Measurements from ENCODE around the gene OST4.

Gene OST4

DNA sequence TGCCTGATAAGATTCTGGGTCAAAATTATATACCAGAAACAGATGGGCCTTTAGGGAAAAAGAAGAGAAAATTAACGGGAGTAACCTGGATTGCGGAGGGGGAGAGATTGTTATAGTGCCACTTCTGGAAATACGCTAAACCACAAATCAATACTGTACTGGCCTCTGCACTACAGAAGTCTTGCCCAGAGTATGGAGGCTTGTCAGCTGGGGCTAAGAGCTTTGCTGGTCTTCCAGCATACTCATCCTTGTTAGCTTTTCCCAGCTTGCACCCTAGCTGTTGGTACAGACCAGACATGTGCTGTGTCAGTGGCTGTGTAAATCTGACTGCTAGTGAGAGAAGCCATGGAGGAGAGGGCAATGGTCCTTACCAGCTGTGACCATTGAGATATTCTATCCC lies 11.1 kb downstream of the OST4 start:
- Histone ChIP-seq H3K23ac (ENCODE audit: low read depth, low read length, poor library complexity) (no peak overlapping the region), H2BK12ac (ENCODE audit: low read length) (no peak overlapping the region), H3K4me3 (ENCODE audit: low read length in 2 of 2) (no peak overlapping the region), H3K18ac (ENCODE audit: low read length) (no peak overlapping the region), H3K27ac (replicated peaks; ENCODE audit: low read length) (no peak overlapping the region), H2AK5ac (ENCODE audit: low read depth, low read length) (no peak overlapping the region), H2BK15ac (ENCODE audit: low read length) (no peak overlapping the region), H4K8ac (ENCODE audit: low read depth, low read length) (no peak overlapping the region), H3K4ac (ENCODE audit: low read length) (no peak overlapping the region), H3K27me3 (ENCODE audit: control insufficient read depth in 3 of 3, insufficient read depth in 3 of 3, low read depth in 1 of 3, low read length in 3 of 3) (no peaks in the 10 kb centered on the region), H2AFZ (ENCODE audit: low read length) (no peak overlapping the region), H3K4me2 (ENCODE audit: insufficient read depth, low read length, poor library complexity, severe bottlenecking) (no peak overlapping the region), H2BK120ac (ENCODE audit: low read depth, low read length) (no peak overlapping the region), H3K4me1 (ENCODE audit: control insufficient read depth in 2 of 2, insufficient read depth in 1 of 2, low read depth in 1 of 2, low read length in 2 of 2) (no peaks in the 10 kb centered on the region), H3K14ac (ENCODE audit: low read length) (no peak overlapping the region), H3K36me3 (replicated peaks in 1 of 2; ENCODE audit: control insufficient read depth in 2 of 2, insufficient read depth in 2 of 2, low read length in 2 of 2) (peaks cover 40 to 86% of the 10 kb centered on the region in 2 donors), H4K91ac (ENCODE audit: low read depth, low read length, poor library complexity) (peak overlapping the region; percentile 76), H2BK5ac (ENCODE audit: low read length) (no peak overlapping the region), H3K79me1 (ENCODE audit: low read depth, low read length) (no peaks in the 10 kb centered on the region), H3K9ac (ENCODE audit: low read depth, low read length, poor library complexity) (no peak overlapping the region), H3K9me3 (replicated peaks in 1 of 2; ENCODE audit: control insufficient read depth in 2 of 2, insufficient read depth in 1 of 2, low read depth in 1 of 2, low read length in 2 of 2) (peaks cover 0 to 2% of the 10 kb centered on the region in 2 donors)
- WGBS, 2 donors (ENCODE audit: extremely low coverage in 2 of 2, insufficient read length in 2 of 2, insufficient replicate concordance in 1 of 2): no CpG with 5 or more reads among the region's 3 CpGs
- DNase-seq (ENCODE audit: low spot score): no peak

DNA sequence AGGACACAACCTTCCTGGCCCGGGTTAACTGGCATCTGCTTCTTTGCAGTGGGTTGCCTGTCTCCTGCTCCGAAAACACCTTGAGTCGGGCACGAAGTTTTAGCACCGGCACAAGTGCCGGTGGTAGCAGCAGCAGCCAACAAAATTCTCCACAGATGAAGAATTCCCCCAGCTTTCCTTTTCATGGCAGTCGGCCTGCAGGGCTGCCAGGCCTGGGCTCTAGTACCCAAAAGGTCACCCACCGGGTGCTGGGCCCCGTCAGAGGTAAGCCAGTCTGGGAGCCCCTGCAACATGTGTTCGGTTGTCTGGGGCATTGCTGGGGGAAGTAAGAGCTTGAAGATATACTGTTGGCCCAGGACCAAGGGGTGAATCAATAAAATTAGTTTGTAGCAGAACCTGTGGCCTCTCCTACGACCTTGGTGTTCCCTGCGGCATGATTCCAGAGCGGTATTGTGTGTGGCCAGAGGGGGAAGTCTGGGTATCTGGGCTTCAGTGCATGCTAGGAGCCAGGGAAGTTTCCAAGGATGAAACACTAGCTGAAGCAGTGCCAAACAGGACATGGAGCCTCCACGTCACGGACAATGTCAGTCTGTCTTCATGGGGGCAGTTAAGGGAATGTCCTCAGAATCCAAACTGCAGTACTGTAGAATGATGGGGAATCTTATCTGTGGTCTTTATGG lies 12.2 kb downstream of the OST4 start:
- no peak overlapping the region for H2AFZ ChIP-seq (ENCODE audit: low read length)
- no peak overlapping the region for H4K91ac ChIP-seq (ENCODE audit: low read depth, low read length, poor library complexity)
- no peak overlapping the region for H2BK12ac ChIP-seq (ENCODE audit: low read length)
- H2BK120ac ChIP-seq (ENCODE audit: low read depth, low read length): no peak overlapping the region
- H3K27ac ChIP-seq (replicated peaks; ENCODE audit: low read length): no peak overlapping the region
- H3K36me3 ChIP-seq (replicated peaks in 1 of 2; ENCODE audit: control insufficient read depth in 2 of 2, insufficient read depth in 2 of 2, low read length in 2 of 2): peaks cover 46 to 89% of the 10 kb centered on the region in 2 donors
- peaks cover 0 to 2% of the 10 kb centered on the region in 2 donors for H3K9me3 ChIP-seq (replicated peaks in 1 of 2; ENCODE audit: control insufficient read depth in 2 of 2, insufficient read depth in 1 of 2, low read depth in 1 of 2, low read length in 2 of 2)
- H3K23ac ChIP-seq (ENCODE audit: low read depth, low read length, poor library complexity): no peak overlapping the region
- no peak overlapping the region for H3K9ac ChIP-seq (ENCODE audit: low read depth, low read length, poor library complexity)
- no peaks in the 10 kb centered on the region for H3K4me1 ChIP-seq (ENCODE audit: control insufficient read depth in 2 of 2, insufficient read depth in 1 of 2, low read depth in 1 of 2, low read length in 2 of 2)
- no peak overlapping the region for H2BK15ac ChIP-seq (ENCODE audit: low read length)
- H3K27me3 ChIP-seq (ENCODE audit: control insufficient read depth in 3 of 3, insufficient read depth in 3 of 3, low read depth in 1 of 3, low read length in 3 of 3): no peaks in the 10 kb centered on the region
- WGBS, 2 donors (ENCODE audit: extremely low coverage in 2 of 2, insufficient read length in 2 of 2, insufficient replicate concordance in 1 of 2): no CpG with 5 or more reads among the region's 15 CpGs
- H3K18ac ChIP-seq (ENCODE audit: low read length): no peak overlapping the region
- no peak overlapping the region for H3K14ac ChIP-seq (ENCODE audit: low read length)
- no peak overlapping the region for H3K4me3 ChIP-seq (ENCODE audit: low read length in 2 of 2)
- H2AK5ac ChIP-seq (ENCODE audit: low read depth, low read length): no peak overlapping the region
- H3K4ac ChIP-seq (ENCODE audit: low read length): no peak overlapping the region
- H2BK5ac ChIP-seq (ENCODE audit: low read length): no peak overlapping the region
- no peaks in the 10 kb centered on the region for H3K79me1 ChIP-seq (ENCODE audit: low read depth, low read length)
- H3K4me2 ChIP-seq (ENCODE audit: insufficient read depth, low read length, poor library complexity, severe bottlenecking): no peak overlapping the region
- no peak overlapping the region for H4K8ac ChIP-seq (ENCODE audit: low read depth, low read length)
- DNase-seq (ENCODE audit: low spot score): no peak

DNA sequence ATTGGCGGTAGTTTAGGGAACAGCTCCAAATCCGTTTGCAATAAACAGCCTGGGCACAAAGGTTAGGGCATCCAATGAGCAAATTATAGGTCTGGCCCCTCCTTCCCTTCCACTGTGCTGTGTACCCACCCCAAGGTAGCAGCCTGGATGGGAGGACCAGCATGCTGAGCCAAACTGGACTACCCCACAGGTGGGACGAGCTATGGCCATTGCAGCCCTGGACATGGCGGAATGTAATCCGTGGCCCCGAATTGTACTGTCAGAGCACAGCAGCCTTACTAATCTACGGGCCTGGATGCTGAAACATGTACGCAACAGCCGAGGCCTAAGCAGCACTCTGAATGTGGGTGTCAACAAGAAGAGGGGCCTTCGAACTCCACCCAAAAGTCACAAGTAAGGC lies 13.2 kb downstream of the OST4 start:
- H3K79me1 ChIP-seq (ENCODE audit: low read depth, low read length): peaks cover 2% of the 10 kb centered on the region
- no peak overlapping the region for H3K4ac ChIP-seq (ENCODE audit: low read length)
- no peak overlapping the region for H2AK5ac ChIP-seq (ENCODE audit: low read depth, low read length)
- no peak overlapping the region for H3K14ac ChIP-seq (ENCODE audit: low read length)
- H3K4me3 ChIP-seq (ENCODE audit: low read length in 2 of 2): no peak overlapping the region
- no CpG with 5 or more reads among the region's 10 CpGs for WGBS, 2 donors (ENCODE audit: extremely low coverage in 2 of 2, insufficient read length in 2 of 2, insufficient replicate concordance in 1 of 2)
- no peak overlapping the region for H3K18ac ChIP-seq (ENCODE audit: low read length)
- no peaks in the 10 kb centered on the region for H3K4me1 ChIP-seq (ENCODE audit: control insufficient read depth in 2 of 2, insufficient read depth in 1 of 2, low read depth in 1 of 2, low read length in 2 of 2)
- no peaks in the 10 kb centered on the region for H3K27me3 ChIP-seq (ENCODE audit: control insufficient read depth in 3 of 3, insufficient read depth in 3 of 3, low read depth in 1 of 3, low read length in 3 of 3)
- H2BK12ac ChIP-seq (ENCODE audit: low read length): no peak overlapping the region
- no peak overlapping the region for H2BK5ac ChIP-seq (ENCODE audit: low read length)
- no peak overlapping the region for H3K27ac ChIP-seq (replicated peaks; ENCODE audit: low read length)
- peaks cover 0 to 2% of the 10 kb centered on the region in 2 donors for H3K9me3 ChIP-seq (replicated peaks in 1 of 2; ENCODE audit: control insufficient read depth in 2 of 2, insufficient read depth in 1 of 2, low read depth in 1 of 2, low read length in 2 of 2)
- no peak overlapping the region for H2BK15ac ChIP-seq (ENCODE audit: low read length)
- H3K4me2 ChIP-seq (ENCODE audit: insufficient read depth, low read length, poor library complexity, severe bottlenecking): no peak overlapping the region
- peak overlapping the region; percentile 64 for H3K9ac ChIP-seq (ENCODE audit: low read depth, low read length, poor library complexity)
- no peak overlapping the region for H2BK120ac ChIP-seq (ENCODE audit: low read depth, low read length)
- H3K23ac ChIP-seq (ENCODE audit: low read depth, low read length, poor library complexity): peak overlapping the region; percentile 50
- no peak for DNase-seq (ENCODE audit: low spot score)
- no peak overlapping the region for H4K91ac ChIP-seq (ENCODE audit: low read depth, low read length, poor library complexity)
- peak overlapping the region; percentile 70 for H4K8ac ChIP-seq (ENCODE audit: low read depth, low read length)
- H2AFZ ChIP-seq (ENCODE audit: low read length): no peak overlapping the region
- H3K36me3 ChIP-seq (replicated peaks in 1 of 2; ENCODE audit: control insufficient read depth in 2 of 2, insufficient read depth in 2 of 2, low read length in 2 of 2): peaks cover 53 to 91% of the 10 kb centered on the region in 2 donors

DNA sequence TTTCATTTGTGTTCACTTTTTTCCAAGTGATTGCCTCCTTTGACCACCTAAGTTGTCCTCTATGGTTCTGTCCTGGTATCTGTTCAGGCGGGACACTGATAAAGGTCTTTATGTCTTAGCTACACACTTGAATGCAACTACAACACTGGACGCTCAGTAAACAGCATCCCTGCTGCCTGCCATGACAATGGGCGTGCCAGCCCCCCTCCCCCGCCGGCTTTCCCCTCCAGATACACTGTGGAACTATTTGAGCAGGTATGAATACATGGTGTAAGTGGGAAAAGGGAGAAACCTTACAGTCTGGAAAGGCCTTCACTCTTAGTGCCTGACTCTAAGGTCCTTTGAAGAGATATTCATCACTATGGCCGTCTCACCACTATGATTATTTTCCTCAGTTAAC lies 14.3 kb downstream of the OST4 start:
- Histone ChIP-seq H3K27me3 (ENCODE audit: control insufficient read depth in 3 of 3, insufficient read depth in 3 of 3, low read depth in 1 of 3, low read length in 3 of 3) (no peaks in the 10 kb centered on the region), H3K18ac (ENCODE audit: low read length) (no peak overlapping the region), H2AFZ (ENCODE audit: low read length) (no peak overlapping the region), H3K23ac (ENCODE audit: low read depth, low read length, poor library complexity) (no peak overlapping the region), H3K14ac (ENCODE audit: low read length) (no peak overlapping the region), H3K4ac (ENCODE audit: low read length) (no peak overlapping the region), H3K79me1 (ENCODE audit: low read depth, low read length) (peaks cover 2% of the 10 kb centered on the region), H4K91ac (ENCODE audit: low read depth, low read length, poor library complexity) (no peak overlapping the region), H3K4me1 (ENCODE audit: control insufficient read depth in 2 of 2, insufficient read depth in 1 of 2, low read depth in 1 of 2, low read length in 2 of 2) (peaks cover 2 to 3% of the 10 kb centered on the region in 2 donors), H2BK5ac (ENCODE audit: low read length) (no peak overlapping the region), H2AK5ac (ENCODE audit: low read depth, low read length) (no peak overlapping the region), H3K27ac (replicated peaks; ENCODE audit: low read length) (no peak overlapping the region), H2BK12ac (ENCODE audit: low read length) (no peak overlapping the region), H2BK15ac (ENCODE audit: low read length) (no peak overlapping the region), H2BK120ac (ENCODE audit: low read depth, low read length) (no peak overlapping the region), H3K9ac (ENCODE audit: low read depth, low read length, poor library complexity) (no peak overlapping the region), H3K36me3 (replicated peaks in 1 of 2; ENCODE audit: control insufficient read depth in 2 of 2, insufficient read depth in 2 of 2, low read length in 2 of 2) (peaks cover 51 to 86% of the 10 kb centered on the region in 2 donors), H3K4me2 (ENCODE audit: insufficient read depth, low read length, poor library complexity, severe bottlenecking) (no peak overlapping the region), H3K9me3 (replicated peaks in 1 of 2; ENCODE audit: control insufficient read depth in 2 of 2, insufficient read depth in 1 of 2, low read depth in 1 of 2, low read length in 2 of 2) (no peaks in the 10 kb centered on the region), H3K4me3 (ENCODE audit: low read length in 2 of 2) (no peak overlapping the region), H4K8ac (ENCODE audit: low read depth, low read length) (no peak overlapping the region)
- no peak for DNase-seq (ENCODE audit: low spot score)
- WGBS, 2 donors (ENCODE audit: extremely low coverage in 2 of 2, insufficient read length in 2 of 2, insufficient replicate concordance in 1 of 2): no CpG with 5 or more reads among the region's 6 CpGs
